Measurements from ENCODE around the gene CA6. TPM values are rescaled to one million over a fixed set of nuclear protein-coding genes. Genes with fewer than 3 reads are reported as not detected.
"Not testable (repeated sequence)": the region's sequence is repeated elsewhere in the genome, so short reads cannot be mapped to it uniquely, and the experiment has no call there.

Gene CA6
- polyA plus RNA-seq, 2 donors = 0.06 TPM; not detected in 1

GRCh38 chr1:8908388-8909151 is 37.1 kb upstream of the CA6 start:
- Histone ChIP-seq H3K4me1 (ENCODE audit: control insufficient read depth in 2 of 2, insufficient read depth in 2 of 2, low read length in 1 of 2) (peaks cover 0 to 3% of the 10 kb centered on the region in 2 donors), H3K36me3 (ENCODE audit: control insufficient read depth in 2 of 2, insufficient read depth in 2 of 2, low read length in 1 of 2) (no peaks in the 10 kb centered on the region), H3K9me3 (ENCODE audit: control insufficient read depth in 2 of 2, insufficient read depth in 1 of 2, low read depth in 1 of 2, low read length in 1 of 2) (no peaks in the 10 kb centered on the region), H3K27ac (ENCODE audit: low read depth in 2 of 2, low read length in 1 of 2) (no peak overlapping the region), H3K4me3 (ENCODE audit: low read depth in 1 of 2, low read length in 2 of 2) (no peak overlapping the region), H3K27me3 (ENCODE audit: control insufficient read depth in 1 of 2, insufficient read depth in 2 of 2, low read length in 2 of 2) (no peaks in the 10 kb centered on the region)
- 65 to 78% methylated on average over 18 of the region's 18 CpGs for WGBS, 2 donors

- Histone ChIP-seq H3K27ac (ENCODE audit: low read depth in 2 of 2, low read length in 1 of 2) (no peak overlapping the region), H3K4me1 (ENCODE audit: control insufficient read depth in 2 of 2, insufficient read depth in 2 of 2, low read length in 1 of 2) (peaks cover 0 to 3% of the 10 kb centered on the region in 2 donors), H3K36me3 (ENCODE audit: control insufficient read depth in 2 of 2, insufficient read depth in 2 of 2, low read length in 1 of 2) (no peaks in the 10 kb centered on the region), H3K27me3 (ENCODE audit: control insufficient read depth in 1 of 2, insufficient read depth in 2 of 2, low read length in 2 of 2) (no peaks in the 10 kb centered on the region), H3K4me3 (ENCODE audit: low read depth in 1 of 2, low read length in 2 of 2) (no peak overlapping the region), H3K9me3 (ENCODE audit: control insufficient read depth in 2 of 2, insufficient read depth in 1 of 2, low read depth in 1 of 2, low read length in 1 of 2) (no peaks in the 10 kb centered on the region)
- WGBS, 2 donors = 86 to 96% methylated on average over 3 of the region's 3 CpGs
Measured at GRCh38 chr1:8910331-8910730, 35.3 kb upstream of the CA6 start.

GRCh38 chr1:8910914-8911313 is 34.8 kb upstream of the CA6 start:
- WGBS, 2 donors = 60 to 63% methylated on average over 6 of the region's 6 CpGs
- no peaks in the 10 kb centered on the region for H3K27me3 ChIP-seq (ENCODE audit: control insufficient read depth in 1 of 2, insufficient read depth in 2 of 2, low read length in 2 of 2)
- H3K4me3 ChIP-seq (ENCODE audit: low read depth in 1 of 2, low read length in 2 of 2) = no peak overlapping the region
- no peaks in the 10 kb centered on the region for H3K9me3 ChIP-seq (ENCODE audit: control insufficient read depth in 2 of 2, insufficient read depth in 1 of 2, low read depth in 1 of 2, low read length in 1 of 2)
- peak overlapping the region in 1 of 2 donors; percentile 52 for H3K27ac ChIP-seq (ENCODE audit: low read depth in 2 of 2, low read length in 1 of 2)
- no peaks in the 10 kb centered on the region for H3K36me3 ChIP-seq (ENCODE audit: control insufficient read depth in 2 of 2, insufficient read depth in 2 of 2, low read length in 1 of 2)
- peaks cover 0 to 3% of the 10 kb centered on the region in 2 donors for H3K4me1 ChIP-seq (ENCODE audit: control insufficient read depth in 2 of 2, insufficient read depth in 2 of 2, low read length in 1 of 2)

- peaks cover 0 to 3% of the 10 kb centered on the region in 2 donors for H3K4me1 ChIP-seq (ENCODE audit: control insufficient read depth in 2 of 2, insufficient read depth in 2 of 2, low read length in 1 of 2)
- no peaks in the 10 kb centered on the region for H3K36me3 ChIP-seq (ENCODE audit: control insufficient read depth in 2 of 2, insufficient read depth in 2 of 2, low read length in 1 of 2)
- H3K27ac ChIP-seq (ENCODE audit: low read depth in 2 of 2, low read length in 1 of 2) = peak overlapping the region in 1 of 2 donors; percentile 52
- no peak overlapping the region for H3K4me3 ChIP-seq (ENCODE audit: low read depth in 1 of 2, low read length in 2 of 2)
- H3K27me3 ChIP-seq (ENCODE audit: control insufficient read depth in 1 of 2, insufficient read depth in 2 of 2, low read length in 2 of 2) = no peaks in the 10 kb centered on the region
- H3K9me3 ChIP-seq (ENCODE audit: control insufficient read depth in 2 of 2, insufficient read depth in 1 of 2, low read depth in 1 of 2, low read length in 1 of 2) = no peaks in the 10 kb centered on the region
- 74 to 80% methylated on average over 13 to 14 of the region's 17 CpGs for WGBS, 2 donors
Measured at GRCh38 chr1:8911416-8912309, 34.0 kb upstream of the CA6 start.

GRCh38 chr1:8913457-8913856 is 32.2 kb upstream of the CA6 start:
- WGBS, 2 donors = 74 to 77% methylated on average over 9 of the region's 9 CpGs
- Histone ChIP-seq H3K4me3 (ENCODE audit: low read depth in 1 of 2, low read length in 2 of 2) (no peak overlapping the region), H3K27ac (ENCODE audit: low read depth in 2 of 2, low read length in 1 of 2) (no peak overlapping the region), H3K36me3 (ENCODE audit: control insufficient read depth in 2 of 2, insufficient read depth in 2 of 2, low read length in 1 of 2) (no peaks in the 10 kb centered on the region), H3K9me3 (ENCODE audit: control insufficient read depth in 2 of 2, insufficient read depth in 1 of 2, low read depth in 1 of 2, low read length in 1 of 2) (no peaks in the 10 kb centered on the region), H3K27me3 (ENCODE audit: control insufficient read depth in 1 of 2, insufficient read depth in 2 of 2, low read length in 2 of 2) (no peaks in the 10 kb centered on the region), H3K4me1 (ENCODE audit: control insufficient read depth in 2 of 2, insufficient read depth in 2 of 2, low read length in 1 of 2) (peaks cover 0 to 3% of the 10 kb centered on the region in 2 donors)

- peaks cover 0 to 3% of the 10 kb centered on the region in 2 donors for H3K4me1 ChIP-seq (ENCODE audit: control insufficient read depth in 2 of 2, insufficient read depth in 2 of 2, low read length in 1 of 2)
- H3K27ac ChIP-seq (ENCODE audit: low read depth in 2 of 2, low read length in 1 of 2) = no peak overlapping the region
- no peaks in the 10 kb centered on the region for H3K9me3 ChIP-seq (ENCODE audit: control insufficient read depth in 2 of 2, insufficient read depth in 1 of 2, low read depth in 1 of 2, low read length in 1 of 2)
- 89 to 90% methylated on average over 7 of the region's 7 CpGs for WGBS, 2 donors
- no peak overlapping the region for H3K4me3 ChIP-seq (ENCODE audit: low read depth in 1 of 2, low read length in 2 of 2)
- no peaks in the 10 kb centered on the region for H3K27me3 ChIP-seq (ENCODE audit: control insufficient read depth in 1 of 2, insufficient read depth in 2 of 2, low read length in 2 of 2)
- H3K36me3 ChIP-seq (ENCODE audit: control insufficient read depth in 2 of 2, insufficient read depth in 2 of 2, low read length in 1 of 2) = no peaks in the 10 kb centered on the region
Measured at GRCh38 chr1:8914466-8914865, 31.2 kb upstream of the CA6 start.

GRCh38 chr1:8915446-8915845 is 30.2 kb upstream of the CA6 start:
- WGBS, 2 donors = 49 to 57% methylated on average over 3 of the region's 3 CpGs
- Histone ChIP-seq H3K27me3 (ENCODE audit: control insufficient read depth in 1 of 2, insufficient read depth in 2 of 2, low read length in 2 of 2) (no peaks in the 10 kb centered on the region), H3K4me3 (ENCODE audit: low read depth in 1 of 2, low read length in 2 of 2) (no peak overlapping the region), H3K27ac (ENCODE audit: low read depth in 2 of 2, low read length in 1 of 2) (no peak overlapping the region), H3K9me3 (ENCODE audit: control insufficient read depth in 2 of 2, insufficient read depth in 1 of 2, low read depth in 1 of 2, low read length in 1 of 2) (no peaks in the 10 kb centered on the region), H3K36me3 (ENCODE audit: control insufficient read depth in 2 of 2, insufficient read depth in 2 of 2, low read length in 1 of 2) (no peaks in the 10 kb centered on the region), H3K4me1 (ENCODE audit: control insufficient read depth in 2 of 2, insufficient read depth in 2 of 2, low read length in 1 of 2) (peaks cover 0 to 3% of the 10 kb centered on the region in 2 donors)

- not testable (repeated sequence) for H3K9me3 ChIP-seq (ENCODE audit: control insufficient read depth in 2 of 2, insufficient read depth in 1 of 2, low read depth in 1 of 2, low read length in 1 of 2); H3K36me3 ChIP-seq (ENCODE audit: control insufficient read depth in 2 of 2, insufficient read depth in 2 of 2, low read length in 1 of 2); H3K27ac ChIP-seq (ENCODE audit: low read depth in 2 of 2, low read length in 1 of 2); H3K4me3 ChIP-seq (ENCODE audit: low read depth in 1 of 2, low read length in 2 of 2); H3K4me1 ChIP-seq (ENCODE audit: control insufficient read depth in 2 of 2, insufficient read depth in 2 of 2, low read length in 1 of 2); H3K27me3 ChIP-seq (ENCODE audit: control insufficient read depth in 1 of 2, insufficient read depth in 2 of 2, low read length in 2 of 2)
- 72 to 78% methylated on average over 10 of the region's 10 CpGs for WGBS, 2 donors
Measured at GRCh38 chr1:8917536-8917935, 28.1 kb upstream of the CA6 start.

GRCh38 chr1:8922962-8923361 is 22.7 kb upstream of the CA6 start:
- WGBS, 2 donors = 92 to 95% methylated on average over 9 of the region's 9 CpGs

More at GRCh38 chr1:8922962-8923361, 22.7 kb upstream of the CA6 start:
- Histone ChIP-seq H3K4me1 (ENCODE audit: control insufficient read depth in 2 of 2, insufficient read depth in 2 of 2, low read length in 1 of 2) (no peaks in the 10 kb centered on the region), H3K36me3 (ENCODE audit: control insufficient read depth in 2 of 2, insufficient read depth in 2 of 2, low read length in 1 of 2) (no peaks in the 10 kb centered on the region), H3K27ac (ENCODE audit: low read depth in 2 of 2, low read length in 1 of 2) (no peak overlapping the region), H3K27me3 (ENCODE audit: control insufficient read depth in 1 of 2, insufficient read depth in 2 of 2, low read length in 2 of 2) (no peaks in the 10 kb centered on the region), H3K9me3 (ENCODE audit: control insufficient read depth in 2 of 2, insufficient read depth in 1 of 2, low read depth in 1 of 2, low read length in 1 of 2) (no peaks in the 10 kb centered on the region), H3K4me3 (ENCODE audit: low read depth in 1 of 2, low read length in 2 of 2) (no peak overlapping the region)
